HepG2 (cell line): ENCODE results near the gene CUL9. TPM values are rescaled to one million over a fixed set of nuclear protein-coding genes. Genes with fewer than 3 reads are reported as not detected.

Experiments
- ATAC-seq: fragments of 200-7000 bp; cut with Tn5 transposase; 3 replicates; pipeline ENCODE4 v1.9.1; 2020; ENCODE audit warnings: mild to moderate bottlenecking, moderate library complexity
- BruUV-seq: library from RNA; stranded (reverse); fragments of 400-500 nt; replicated peaks from 2 replicates; lab custom pipeline; 2021; lab: Mats Ljungman, UMichigan
- CTCF ChIA-PET: fragments of 300-600 bp; formaldehyde crosslinking; extraction: SDS; loops from one replicate; lab custom pipeline; 2021; ENCODE audit warnings: low total read pairs, inconsistent platforms, low intra/inter-chr PET ratio; lab: Yijun Ruan, JAX
- POLR2A ChIA-PET: fragments of 350-600 bp; sonication (Branson Sonifier 250); formaldehyde crosslinking; loops from one replicate; lab custom pipeline; 2020; ENCODE audit warnings: antibody characterized with exemption, inconsistent platforms; lab: Yijun Ruan, JAX
- DNase-seq: peaks from one replicate; pipeline ENCODE4 v3.0.0-alpha.2; 2015; ENCODE audit warnings: low spot score
- FAIRE-seq: peaks from 3 replicates; lab custom pipeline; 2011; peaks lifted over from hg19 to GRCh38; lab: Jason Lieb, UNC
- H2AFZ ChIP-seq: one replicate; pipeline ENCODE4 v1.6.1; 2011; ENCODE audit warnings: low read length, inconsistent platforms
- H3K27ac ChIP-seq: fragments of 300-600 bp; 3 replicates; pipeline ENCODE4 v1.8.0; 2011; ENCODE audit warnings: mixed run types, mild to moderate bottlenecking, mixed read lengths, low read length, inconsistent platforms; ENCODE audit not compliant: insufficient read depth; ENCODE audit errors: extremely low read length
- H3K27me3 ChIP-seq, 2 experiments: fragments of 200-600 bp in 1 of 2; 2 replicates in 1 of 2; 3 replicates in 1 of 2; pipeline versions ENCODE4 v1.6.0 to v1.8.0; 2011; ENCODE audit warnings: low read length in 2 of 2, mild to moderate bottlenecking in 2 of 2, moderate library complexity in 2 of 2, inconsistent platforms in 1 of 2; ENCODE audit not compliant: insufficient read depth in 2 of 2, control insufficient read depth in 1 of 2
- H3K36me3 ChIP-seq, 2 experiments: fragments of 200-600 bp in 1 of 2; replicated peaks in 1 of 2; 2 replicates in 1 of 2; 3 replicates in 1 of 2; pipeline versions ENCODE4 v1.5.1 to v1.8.0; 2011; ENCODE audit warnings: low read length in 2 of 2, inconsistent platforms in 1 of 2; ENCODE audit not compliant: insufficient read depth in 2 of 2, control insufficient read depth in 1 of 2
- H3K4me1 ChIP-seq: 2 replicates; pipeline ENCODE4 v1.5.1; 2012; ENCODE audit warnings: low read length, inconsistent platforms; ENCODE audit not compliant: insufficient read depth
- H3K4me2 ChIP-seq: 2 replicates; pipeline ENCODE4 v1.6.0; 2011; ENCODE audit warnings: low read depth, low read length, inconsistent platforms
- H3K4me3 ChIP-seq, 3 experiments: fragments of 200-600 bp in 1 of 3; sonication (generic), shearing (Covaris generic) in 1 of 3; replicated peaks in 1 of 3; 2 replicates each; pipeline ENCODE4 v1.5.1; 2011 to 2016; ENCODE audit warnings: low read length in 3 of 3, inconsistent platforms in 2 of 3, low read depth in 2 of 3, mild to moderate bottlenecking in 2 of 3, control low read depth in 1 of 3, mixed read lengths in 1 of 3; ENCODE audit not compliant: insufficient read depth in 1 of 3
- H3K79me2 ChIP-seq: one replicate; pipeline ENCODE4 v1.6.1; 2011; ENCODE audit warnings: low read length, inconsistent platforms; ENCODE audit not compliant: insufficient read depth
- H3K9ac ChIP-seq: 2 replicates; pipeline ENCODE4 v1.6.0; 2011; ENCODE audit warnings: mild to moderate bottlenecking, low read depth, low read length, inconsistent platforms; ENCODE audit not compliant: insufficient read depth
- H3K9me3 ChIP-seq: 2 replicates; pipeline ENCODE4 v1.5.1; 2012; ENCODE audit warnings: mild to moderate bottlenecking, low read length
- H4K20me1 ChIP-seq: 2 replicates; pipeline ENCODE4 v1.6.0; 2011; ENCODE audit warnings: inconsistent platforms, mild to moderate bottlenecking, low read length, moderate library complexity; ENCODE audit not compliant: insufficient read depth
- FOXC1 ChIP-seq: sonication (generic); formaldehyde crosslinking; IDR thresholded peaks from 2 replicates; pipeline ENCODE4 v1.8.0; 2022; ENCODE audit warnings: mild to moderate bottlenecking, missing genetic modification reagents, borderline replicate concordance
- RARG ChIP-seq: sonication (generic); formaldehyde crosslinking; IDR thresholded peaks from 2 replicates; pipeline ENCODE4 v1.4.0; 2020; ENCODE audit warnings: low read depth, mild to moderate bottlenecking, missing genetic modification reagents
- SIN3B ChIP-seq: fragments of 150-350 bp; IDR thresholded peaks from 2 replicates; pipeline ENCODE4 v1.6.1; 2014; ENCODE audit warnings: low read length
- SRSF9 ChIP-seq: fragments of 200-400 bp; formaldehyde crosslinking; IDR thresholded peaks from 2 replicates; pipeline ENCODE4 v1.6.1; 2018; ENCODE audit warnings: borderline replicate concordance, mild to moderate bottlenecking, low read depth, low read length; ENCODE audit not compliant: insufficient read depth, poor library complexity, severe bottlenecking
- ZNF17 ChIP-seq: sonication (generic); formaldehyde crosslinking; IDR thresholded peaks from 2 replicates; pipeline ENCODE4 v1.5.0; 2020; ENCODE audit warnings: mild to moderate bottlenecking, missing genetic modification reagents
- ZNF781 ChIP-seq: sonication (generic); formaldehyde crosslinking; IDR thresholded peaks from 2 replicates; pipeline ENCODE4 v1.5.1; 2020; ENCODE audit warnings: borderline replicate concordance, mild to moderate bottlenecking, missing genetic modification reagents; ENCODE audit errors: not compliant biosample characterization
- WGBS: methylation state at CpG from one replicate; pipeline ENCODE4 v1.1.6; 2017; ENCODE audit warnings: low lambda C conversion rate; 5-methylcytosine and 5-hydroxymethylcytosine counted together
- in situ Hi-C: cut with HindIII; loops from 2 replicates; pipeline ENCODE4 v1.10.0; 2017; ENCODE audit warnings: low pct_unique_long_range_greater_than_20kb; ENCODE audit not compliant: extremely low pct_ligation_motif_present
- intact Hi-C: fragments of 100-400 bp; cut with micrococcal nuclease; formaldehyde crosslinking; loops from one replicate; pipeline ENCODE4 v1.10.0; 2022; ENCODE audit not compliant: unreplicated experiment
- polyA plus RNA-seq, 8 experiments: library from polyadenylated mRNA; depleted of rRNA in 3 of 8; stranded (reverse) in 7 of 8; unstranded in 1 of 8; fragments of >200 nt; fragmentation: Illumina TruSeq in 4 of 8; extraction: Trizol in 4 of 8; gene quantifications; 2 replicates each; pipeline versions ENCODE4 v1.2.1 to v1.2.3, GENCODE V29; 2011 to 2016; ENCODE audit warnings: low read depth in 4 of 8, missing spikeins in 1 of 8, mixed read lengths in 1 of 8; ENCODE audit not compliant: insufficient read depth in 1 of 8
- total RNA-seq, 5 experiments: library from RNA; depleted of rRNA; stranded (reverse); fragments of >200 nt; fragmentation: Illumina TruSeq; extraction: Trizol; gene quantifications; 2 replicates each; pipeline ENCODE4 v1.2.3, GENCODE V29; 2016; ENCODE audit warnings: low read depth in 1 of 5
- TF ChIP-seq, protein P1 (sequence below): sonication (generic); formaldehyde crosslinking; IDR thresholded peaks from 2 replicates; pipeline ENCODE4 v1.4.0; 2020; ENCODE audit warnings: mild to moderate bottlenecking, low read depth, missing genetic modification reagents
- TF ChIP-seq, protein P2 (sequence below): sonication (generic); formaldehyde crosslinking; IDR thresholded peaks from 2 replicates; pipeline ENCODE4 v1.4.0; 2020; ENCODE audit warnings: mild to moderate bottlenecking, missing genetic modification reagents

CUL9 gene
- total and polyA plus RNA-seq, 2 of the 13 experiments (the other 11 are each of a cell fraction or from before 2014, with no cell fraction given): 11.4 to 13.7 TPM

DNA sequence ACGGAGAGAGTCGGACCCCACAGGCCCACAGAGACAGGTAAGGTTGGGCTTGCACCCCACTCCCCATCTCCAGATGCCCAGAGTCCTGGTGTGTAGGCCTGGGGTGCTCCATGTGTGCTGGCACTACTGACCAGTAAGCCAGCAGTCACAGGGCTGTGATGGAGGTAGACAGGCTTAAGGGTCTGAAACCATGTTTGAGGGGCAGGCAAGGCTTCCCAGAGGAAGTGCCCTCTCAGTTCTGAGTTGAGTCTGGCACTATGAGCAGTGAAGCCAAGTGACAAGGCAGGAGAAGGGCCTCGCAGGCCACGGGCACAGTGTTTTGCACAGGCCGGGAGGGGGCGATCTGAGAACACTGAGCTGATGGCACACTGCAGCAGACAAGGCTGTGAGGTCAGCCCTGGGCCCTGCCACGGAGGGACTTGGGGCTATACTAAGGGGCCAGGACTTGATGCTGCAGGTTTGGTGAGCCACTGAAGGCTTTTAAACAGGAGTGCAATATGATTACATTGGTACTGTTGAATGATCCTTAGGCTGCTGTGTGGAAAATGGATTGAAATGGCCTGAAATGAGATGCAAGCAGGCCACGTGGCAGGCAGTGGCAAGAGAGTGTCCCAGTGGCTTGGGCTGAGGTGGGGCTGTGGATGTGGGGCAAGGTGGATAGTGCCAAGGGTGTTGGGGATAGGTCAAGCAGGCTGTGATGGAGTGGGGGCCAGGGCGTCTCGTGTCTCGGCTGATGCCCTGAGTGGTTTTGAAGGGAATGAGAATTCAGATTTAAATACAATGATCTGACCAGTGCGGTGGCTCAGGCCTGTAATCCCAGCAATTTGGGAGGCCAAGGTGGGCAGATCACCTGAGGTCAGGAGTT, 81.5 kb downstream of the CUL9 start (continued):
- TF ChIP-seq, protein P1, sequence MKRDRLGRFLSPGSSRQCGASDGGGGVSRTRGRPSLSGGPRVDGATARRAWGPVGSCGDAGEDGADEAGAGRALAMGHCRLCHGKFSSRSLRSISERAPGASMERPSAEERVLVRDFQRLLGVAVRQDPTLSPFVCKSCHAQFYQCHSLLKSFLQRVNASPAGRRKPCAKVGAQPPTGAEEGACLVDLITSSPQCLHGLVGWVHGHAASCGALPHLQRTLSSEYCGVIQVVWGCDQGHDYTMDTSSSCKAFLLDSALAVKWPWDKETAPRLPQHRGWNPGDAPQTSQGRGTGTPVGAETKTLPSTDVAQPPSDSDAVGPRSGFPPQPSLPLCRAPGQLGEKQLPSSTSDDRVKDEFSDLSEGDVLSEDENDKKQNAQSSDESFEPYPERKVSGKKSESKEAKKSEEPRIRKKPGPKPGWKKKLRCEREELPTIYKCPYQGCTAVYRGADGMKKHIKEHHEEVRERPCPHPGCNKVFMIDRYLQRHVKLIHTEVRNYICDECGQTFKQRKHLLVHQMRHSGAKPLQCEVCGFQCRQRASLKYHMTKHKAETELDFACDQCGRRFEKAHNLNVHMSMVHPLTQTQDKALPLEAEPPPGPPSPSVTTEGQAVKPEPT (CRISPR knock-in tag): 0 out of 2 replicates have a peak, but pooled peaks have one; percentile 69
- TF ChIP-seq RARG: no peak

DNA sequence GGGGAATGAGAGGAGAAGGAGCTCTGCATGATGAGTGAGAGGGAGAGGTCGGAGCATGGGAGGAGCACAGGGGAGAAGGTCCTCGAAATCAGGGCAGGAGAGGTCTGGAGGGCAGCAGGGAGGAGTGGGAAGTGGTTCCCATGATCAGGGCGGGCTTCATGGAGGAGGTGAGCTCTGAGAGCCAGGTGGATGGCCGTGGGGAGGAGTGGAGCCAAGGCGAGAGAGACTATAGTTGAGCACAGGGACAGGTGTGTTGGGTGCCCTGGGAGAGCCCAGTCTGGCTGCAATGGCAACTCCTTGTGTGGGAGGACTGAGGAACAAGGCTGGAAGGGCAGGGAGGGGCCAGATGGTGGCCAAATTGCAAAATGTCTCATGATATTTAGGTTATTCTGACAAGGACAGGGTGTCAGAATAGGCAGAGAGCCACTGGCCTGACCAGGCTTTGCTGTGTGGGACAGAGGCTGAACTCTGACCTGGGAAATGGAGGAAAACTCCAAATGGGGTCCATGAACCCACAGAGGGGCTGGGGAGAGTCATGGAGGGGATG, 82.7 kb downstream of the CUL9 start:
- no peak overlapping the region for H2AFZ ChIP-seq
- no peaks in the 10 kb centered on the region for H3K9me3 ChIP-seq
- no peaks in the 10 kb centered on the region for H3K36me3 ChIP-seq
- DNase-seq (no peak), FAIRE-seq (no peak), ATAC-seq (no peak)
- POLR2A ChIA-PET: interaction anchor here (1.1 to 20.0 kb wide), 3 partner anchors 15 to 35 kb away, joined by 4 to 314 read pairs (median 131); partner anchors contain the start of gene DNPH1
- in situ Hi-C loops: loop anchor here (5.0 kb wide), 3 partner anchors 68 to 233 kb away; no protein-coding TSS in a partner anchor
- no peak overlapping the region for H3K4me2 ChIP-seq
- 96% methylated on average over 5 of the region's 5 CpGs for WGBS
- CTCF ChIA-PET: interaction anchor here (2.6 to 5.0 kb wide), 3 partner anchors 22 to 91 kb away, joined by 23 to 79 read pairs (median 25); no protein-coding TSS in a partner anchor
- no TSS peak for BruUV-seq
- H3K9ac ChIP-seq: no peak overlapping the region
- no peak overlapping the region for H3K4me3 ChIP-seq
- no peak overlapping the region for H3K27ac ChIP-seq
- no peaks in the 10 kb centered on the region for H4K20me1 ChIP-seq
- TF ChIP-seq ZNF781 (CRISPR knock-in tag): peak; percentile 15
- TF ChIP-seq, protein P2, sequence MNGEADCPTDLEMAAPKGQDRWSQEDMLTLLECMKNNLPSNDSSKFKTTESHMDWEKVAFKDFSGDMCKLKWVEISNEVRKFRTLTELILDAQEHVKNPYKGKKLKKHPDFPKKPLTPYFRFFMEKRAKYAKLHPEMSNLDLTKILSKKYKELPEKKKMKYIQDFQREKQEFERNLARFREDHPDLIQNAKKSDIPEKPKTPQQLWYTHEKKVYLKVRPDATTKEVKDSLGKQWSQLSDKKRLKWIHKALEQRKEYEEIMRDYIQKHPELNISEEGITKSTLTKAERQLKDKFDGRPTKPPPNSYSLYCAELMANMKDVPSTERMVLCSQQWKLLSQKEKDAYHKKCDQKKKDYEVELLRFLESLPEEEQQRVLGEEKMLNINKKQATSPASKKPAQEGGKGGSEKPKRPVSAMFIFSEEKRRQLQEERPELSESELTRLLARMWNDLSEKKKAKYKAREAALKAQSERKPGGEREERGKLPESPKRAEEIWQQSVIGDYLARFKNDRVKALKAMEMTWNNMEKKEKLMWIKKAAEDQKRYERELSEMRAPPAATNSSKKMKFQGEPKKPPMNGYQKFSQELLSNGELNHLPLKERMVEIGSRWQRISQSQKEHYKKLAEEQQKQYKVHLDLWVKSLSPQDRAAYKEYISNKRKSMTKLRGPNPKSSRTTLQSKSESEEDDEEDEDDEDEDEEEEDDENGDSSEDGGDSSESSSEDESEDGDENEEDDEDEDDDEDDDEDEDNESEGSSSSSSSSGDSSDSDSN: peak; percentile 0; the same call in 1 of the 2 replicates
- TF ChIP-seq ZNF17: no peak
- no peak for TF ChIP-seq SIN3B
- TF ChIP-seq SRSF9: no peak
- TF ChIP-seq FOXC1: 0 out of 2 replicates have a peak, but pooled peaks have one; percentile 5
- H3K79me2 ChIP-seq: no peaks in the 10 kb centered on the region
- no peaks in the 10 kb centered on the region; a peak in 1 of 5 replicates for H3K27me3 ChIP-seq
- peaks cover 89% of the 10 kb centered on the region for H3K4me1 ChIP-seq
- intact Hi-C loops: loop anchor here (5.0 to 10.0 kb wide), 3 partner anchors 160 to 243 kb away; partner anchors contain the start of gene ABCC10
